ENCODE measurements around the gene UNC13A. TPM values are rescaled to one million over a fixed set of nuclear protein-coding genes. Genes with fewer than 3 reads are reported as not detected.
"Not testable (repeated sequence)": the region's sequence is repeated elsewhere in the genome, so short reads cannot be mapped to it uniquely, and the experiment has no call there.

The UNC13A gene
- polyA plus RNA-seq, 3 donors: 0.10 to 0.28 (median 0.16) TPM

DNA sequence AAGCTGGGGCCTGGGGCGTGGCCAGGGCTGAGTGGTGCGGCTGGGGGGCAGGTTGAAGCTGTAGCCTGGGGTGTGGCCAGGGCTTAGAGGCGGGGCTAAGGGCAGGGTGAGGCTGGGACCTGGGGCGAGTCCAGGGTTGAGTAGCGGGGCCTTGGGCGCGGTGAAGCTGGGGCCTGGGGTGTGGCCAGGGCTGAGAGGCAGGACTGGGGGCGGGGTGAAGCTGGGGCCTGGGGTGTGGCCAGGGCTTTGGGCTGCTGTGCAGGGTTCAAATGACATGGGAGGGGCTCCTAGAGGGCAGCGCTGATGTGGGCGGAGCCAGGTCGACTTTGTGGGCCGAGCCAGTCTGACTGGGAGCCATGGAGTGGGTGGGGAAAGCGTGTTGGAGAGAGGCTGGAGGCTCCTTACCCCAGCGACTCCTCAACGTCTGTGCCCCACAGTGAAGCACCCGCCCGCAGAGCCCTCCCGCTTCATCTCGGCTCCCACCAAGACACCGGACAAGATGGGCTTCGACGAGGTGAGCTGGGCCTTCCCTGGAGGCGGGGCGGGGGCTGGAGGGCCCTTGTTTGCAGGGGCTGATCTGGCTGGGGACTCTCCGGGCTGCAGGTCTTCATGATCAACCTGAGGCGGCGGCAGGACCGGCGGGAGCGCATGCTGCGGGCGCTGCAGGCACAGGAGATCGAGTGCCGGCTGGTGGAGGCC lies 111.2 kb downstream of the UNC13A start:
- DNase-seq (ENCODE audit: low read depth in 3 of 3, low spot score in 2 of 3): no peak

DNA sequence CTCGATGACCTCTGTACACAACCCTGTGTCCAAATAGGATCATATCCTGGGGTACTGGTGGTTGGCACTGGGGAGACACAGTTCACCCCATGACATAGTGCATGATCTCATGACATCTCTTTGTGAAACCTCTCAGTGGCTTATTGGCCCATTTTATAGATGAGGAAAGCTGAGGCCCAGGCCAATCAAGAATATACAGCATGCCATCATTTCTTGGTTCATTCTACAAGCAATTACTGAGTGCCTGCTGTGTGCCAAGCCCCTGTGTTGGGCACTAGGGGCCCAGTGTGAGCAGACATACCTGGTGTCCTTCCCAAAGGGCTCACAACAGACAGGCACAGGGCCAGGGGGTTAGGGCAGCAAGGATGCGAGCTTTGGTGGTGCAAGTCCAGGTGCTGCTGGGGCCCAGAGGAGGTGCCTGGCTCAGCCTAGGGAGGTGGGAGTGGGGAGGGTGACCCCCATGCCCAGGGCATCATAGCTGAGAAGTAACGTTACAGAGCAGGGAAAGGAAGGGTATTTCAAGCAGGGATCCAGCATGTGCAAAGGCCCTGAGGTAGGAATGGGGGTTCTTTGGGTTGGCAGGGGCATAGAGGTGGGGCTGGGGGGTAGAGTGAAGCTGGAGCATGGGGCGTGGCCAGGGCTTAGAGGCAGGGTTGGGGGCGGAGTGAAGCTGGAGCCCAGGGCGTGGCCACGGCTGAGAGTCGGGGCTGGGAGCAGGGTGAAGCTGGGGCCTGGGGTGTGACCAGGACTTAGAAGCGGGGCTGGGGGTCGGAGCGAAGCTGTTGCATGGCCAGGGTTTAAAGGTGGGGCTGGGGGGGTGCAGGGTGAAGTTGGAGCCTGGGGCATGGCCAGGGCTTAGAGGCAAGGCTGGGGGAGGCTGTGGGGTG lies 112.0 kb downstream of the UNC13A start:
- DNase-seq (ENCODE audit: low read depth in 3 of 3, low spot score in 2 of 3): no peak

DNA sequence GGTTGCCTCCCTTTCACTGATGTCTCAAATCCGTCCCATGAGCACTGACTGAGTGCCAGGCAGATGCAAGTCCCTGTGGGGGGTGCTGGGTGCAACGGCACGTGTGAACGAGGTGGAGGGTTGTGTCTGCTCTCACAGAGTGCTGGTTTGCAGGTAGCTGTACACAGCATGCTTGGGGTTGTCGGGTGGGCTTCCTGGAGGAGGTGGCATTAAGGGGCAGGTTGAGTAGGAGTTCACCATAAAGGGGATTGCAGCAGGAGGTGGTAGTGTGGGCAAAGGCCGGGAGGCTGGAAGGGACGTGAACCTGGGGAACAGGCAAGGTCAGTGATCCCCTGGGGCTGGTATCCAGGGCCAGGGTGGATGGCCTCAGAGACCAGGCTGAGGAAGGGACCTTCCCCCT lies 115.5 kb downstream of the UNC13A start:
- no peak for DNase-seq (ENCODE audit: low read depth in 3 of 3, low spot score in 2 of 3)

DNA sequence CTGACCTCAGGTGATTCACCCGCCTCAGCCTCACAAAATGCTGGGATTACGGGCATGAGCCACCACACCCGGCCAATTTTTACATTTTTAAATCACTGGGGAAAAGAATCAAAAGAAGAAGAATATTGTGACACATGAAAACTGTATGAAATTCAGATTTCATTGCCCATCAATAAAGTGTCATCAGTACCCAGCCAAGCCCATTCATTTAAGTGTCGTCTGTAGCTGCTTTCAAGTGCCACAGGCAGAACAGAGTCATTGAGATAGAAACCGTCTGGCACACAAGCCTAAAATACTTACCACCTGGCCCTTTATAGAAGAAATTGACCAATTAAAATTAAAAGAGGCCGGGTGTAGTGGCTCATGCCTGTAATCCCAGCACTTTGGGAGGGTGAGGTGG lies 117.4 kb downstream of the UNC13A start:
- no peak for DNase-seq (ENCODE audit: low read depth in 3 of 3, low spot score in 2 of 3)

DNA sequence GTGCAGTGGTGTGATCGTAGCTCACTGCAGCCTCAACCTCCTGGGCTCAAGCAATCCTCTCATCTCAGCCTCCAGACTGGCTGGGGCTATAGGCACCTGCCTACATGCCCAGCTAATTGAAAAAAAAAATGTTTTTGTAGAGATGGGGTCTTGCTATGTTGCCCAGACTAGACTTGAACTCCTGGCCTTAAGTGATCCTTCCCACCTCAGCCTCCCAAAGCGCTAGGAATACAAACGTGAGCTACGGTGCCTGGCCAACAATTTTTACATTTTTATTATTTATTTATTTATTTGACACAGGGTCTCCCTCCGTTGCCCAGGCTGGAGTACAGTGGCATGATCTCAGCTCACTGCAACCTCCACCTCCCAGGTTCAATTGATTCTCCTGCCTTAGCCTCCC lies 117.9 kb downstream of the UNC13A start:
- DNase-seq (ENCODE audit: low read depth in 3 of 3, low spot score in 2 of 3): not testable (repeated sequence)

DNA sequence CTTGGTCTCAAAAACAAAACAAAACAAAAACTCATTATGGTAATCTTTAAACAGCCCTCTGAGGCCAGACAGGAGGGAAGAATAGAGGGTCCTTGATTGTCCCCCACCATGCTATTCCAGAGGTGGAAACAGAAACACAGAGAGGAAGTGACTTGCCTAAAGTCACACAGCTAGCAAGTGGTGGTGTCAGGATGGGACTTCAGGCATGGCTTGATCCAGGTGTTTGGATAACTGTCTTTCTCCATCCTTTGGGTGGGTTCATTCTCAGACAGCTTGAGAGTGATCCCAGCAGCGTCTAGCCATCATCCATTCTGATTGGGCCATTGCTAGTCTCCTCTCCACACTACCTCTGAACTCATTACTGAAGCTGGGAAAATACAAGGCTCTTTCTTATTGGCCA lies 120.2 kb downstream of the UNC13A start:
- no peak for DNase-seq (ENCODE audit: low read depth in 3 of 3, low spot score in 2 of 3)

DNA sequence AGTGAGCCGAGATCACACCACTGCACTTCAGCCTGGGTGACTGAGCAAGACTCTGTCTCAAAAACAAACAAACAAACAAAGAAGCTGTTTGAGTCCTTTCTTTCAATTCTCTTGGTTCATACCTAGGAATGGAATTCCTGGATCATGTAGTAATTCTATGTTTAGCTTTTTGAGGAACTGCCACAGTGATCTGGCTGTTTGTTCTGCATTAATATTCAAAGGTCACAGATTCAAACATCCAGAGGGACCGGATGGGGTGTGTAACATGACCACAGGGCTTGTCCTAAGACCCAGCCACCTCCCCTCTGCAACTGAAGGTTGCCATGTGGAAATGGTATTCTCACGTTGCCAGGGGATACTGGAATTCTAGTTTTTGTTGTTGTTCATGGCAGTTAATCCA lies 122.5 kb downstream of the UNC13A start:
- DNase-seq (ENCODE audit: low read depth in 3 of 3, low spot score in 2 of 3): no peak

DNA sequence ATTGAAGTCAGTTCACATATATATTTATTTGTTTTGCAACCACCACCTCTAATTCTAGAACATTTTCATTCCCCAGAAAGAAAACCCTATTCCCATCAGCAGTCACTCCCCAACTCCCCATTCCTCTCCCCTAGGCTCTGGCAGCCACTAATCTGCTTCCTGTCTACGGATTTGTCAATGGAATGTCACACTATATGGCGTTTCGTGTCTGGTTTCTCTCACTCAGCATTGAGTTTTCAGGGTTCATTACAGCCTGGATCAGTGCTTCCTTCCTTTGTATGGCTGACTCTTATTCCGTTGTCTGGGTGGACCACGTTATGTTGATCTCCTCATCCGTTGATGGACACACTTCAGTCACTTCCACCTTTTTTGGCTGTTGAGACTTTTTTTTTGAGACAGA lies 123.4 kb downstream of the UNC13A start:
- no peak for DNase-seq (ENCODE audit: low read depth in 3 of 3, low spot score in 2 of 3)

DNA sequence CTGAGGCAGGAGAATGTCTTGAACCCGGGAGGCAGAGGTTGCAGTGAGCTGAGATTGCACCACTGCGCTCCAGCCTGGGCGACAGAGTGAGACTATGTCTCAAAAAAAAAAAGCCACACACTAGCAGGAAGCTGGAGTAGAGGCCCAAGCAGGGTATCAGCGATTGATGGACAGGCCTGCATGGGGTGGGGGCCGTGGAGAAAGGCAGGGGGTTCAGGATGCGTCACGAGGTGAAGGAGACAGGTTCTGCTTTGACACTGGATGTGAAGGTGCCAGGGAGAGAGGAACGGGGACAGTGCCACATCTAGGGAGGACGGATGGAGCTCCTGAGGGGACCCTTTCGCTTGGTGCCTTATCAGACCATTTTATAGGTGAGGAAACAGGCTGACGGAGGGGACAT lies 125.6 kb downstream of the UNC13A start:
- DNase-seq (ENCODE audit: low read depth in 3 of 3, low spot score in 2 of 3): no peak

DNA sequence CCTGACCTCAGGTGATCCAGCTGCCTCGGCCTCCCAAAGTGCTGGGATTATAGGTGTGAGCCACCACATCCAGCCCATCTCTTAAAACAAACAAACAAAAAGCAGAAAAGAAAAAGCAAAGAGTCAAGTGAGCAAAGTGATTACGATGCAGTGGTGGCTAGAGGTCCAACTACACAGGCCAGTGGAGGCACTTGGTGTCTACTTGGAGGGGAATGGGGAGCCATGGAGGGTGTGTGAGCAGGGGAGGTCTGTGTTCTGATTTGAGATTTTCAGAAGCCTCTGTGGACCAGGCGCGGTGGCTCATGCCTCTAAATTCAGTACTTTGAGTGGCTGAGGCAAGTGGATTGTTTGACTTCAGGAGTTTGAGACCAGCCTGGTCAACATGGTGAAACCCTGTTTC lies 126.1 kb downstream of the UNC13A start:
- no peak for DNase-seq (ENCODE audit: low read depth in 3 of 3, low spot score in 2 of 3)

DNA sequence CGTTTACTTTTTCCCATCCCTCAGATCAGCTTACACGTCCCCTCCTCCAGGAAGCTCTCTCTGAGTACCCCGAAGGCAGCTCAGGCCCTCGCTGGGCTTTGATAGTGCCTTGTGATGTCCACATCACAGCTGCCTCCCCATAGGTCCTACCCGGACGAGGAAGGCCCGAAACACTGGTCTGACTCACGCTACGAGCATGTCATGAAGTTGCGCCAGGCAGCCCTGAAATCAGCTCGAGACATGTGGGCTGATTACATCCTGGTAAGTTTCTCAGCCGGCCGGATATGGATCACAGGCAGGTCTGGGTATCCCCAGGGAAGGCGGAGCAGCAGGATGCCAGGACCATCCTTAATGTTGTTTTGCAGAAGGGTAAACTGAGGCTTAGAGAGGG lies 128.0 kb downstream of the UNC13A start:
- DNase-seq (ENCODE audit: low read depth in 3 of 3, low spot score in 2 of 3): no peak

DNA sequence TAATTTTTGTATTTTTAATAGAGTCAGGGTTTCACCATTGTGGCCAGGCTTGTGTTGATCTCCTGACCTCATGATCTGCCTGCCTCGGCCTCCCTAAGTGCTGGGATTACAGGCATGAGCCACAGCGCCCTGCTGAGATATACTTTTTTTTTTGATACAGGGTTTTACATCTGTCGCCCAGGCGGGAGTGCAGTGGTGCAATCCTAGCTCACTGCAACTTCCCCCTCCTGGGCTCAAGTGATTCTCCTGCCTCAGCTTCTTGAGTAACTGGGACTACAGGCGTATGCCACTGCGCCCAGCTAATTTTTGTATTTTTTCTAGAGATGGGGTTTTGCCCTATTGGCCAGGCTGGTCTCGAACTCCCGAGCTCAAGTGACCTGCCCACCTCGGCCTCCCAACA lies 130.7 kb downstream of the UNC13A start:
- DNase-seq (ENCODE audit: low read depth in 3 of 3, low spot score in 2 of 3): no peak

DNA sequence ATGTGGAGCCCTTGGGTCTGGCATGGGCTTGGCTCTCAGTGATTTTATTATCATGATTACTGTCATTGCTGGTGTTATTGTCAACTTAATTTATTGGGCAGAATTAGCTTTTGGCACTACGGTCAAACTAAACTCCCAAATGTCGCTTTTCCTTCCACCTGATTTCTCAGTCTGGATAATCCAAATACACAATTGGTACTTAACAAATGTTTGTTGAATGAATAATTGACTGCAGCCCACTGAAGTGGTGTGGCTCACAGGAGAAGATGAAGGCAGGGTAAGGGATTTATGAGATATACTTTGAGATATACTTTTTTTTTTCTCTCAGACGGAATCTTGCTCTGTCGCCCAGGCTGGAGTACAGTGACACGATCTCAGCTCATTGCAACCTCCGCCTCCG lies 131.2 kb downstream of the UNC13A start:
- DNase-seq (ENCODE audit: low read depth in 3 of 3, low spot score in 2 of 3): no peak

DNA sequence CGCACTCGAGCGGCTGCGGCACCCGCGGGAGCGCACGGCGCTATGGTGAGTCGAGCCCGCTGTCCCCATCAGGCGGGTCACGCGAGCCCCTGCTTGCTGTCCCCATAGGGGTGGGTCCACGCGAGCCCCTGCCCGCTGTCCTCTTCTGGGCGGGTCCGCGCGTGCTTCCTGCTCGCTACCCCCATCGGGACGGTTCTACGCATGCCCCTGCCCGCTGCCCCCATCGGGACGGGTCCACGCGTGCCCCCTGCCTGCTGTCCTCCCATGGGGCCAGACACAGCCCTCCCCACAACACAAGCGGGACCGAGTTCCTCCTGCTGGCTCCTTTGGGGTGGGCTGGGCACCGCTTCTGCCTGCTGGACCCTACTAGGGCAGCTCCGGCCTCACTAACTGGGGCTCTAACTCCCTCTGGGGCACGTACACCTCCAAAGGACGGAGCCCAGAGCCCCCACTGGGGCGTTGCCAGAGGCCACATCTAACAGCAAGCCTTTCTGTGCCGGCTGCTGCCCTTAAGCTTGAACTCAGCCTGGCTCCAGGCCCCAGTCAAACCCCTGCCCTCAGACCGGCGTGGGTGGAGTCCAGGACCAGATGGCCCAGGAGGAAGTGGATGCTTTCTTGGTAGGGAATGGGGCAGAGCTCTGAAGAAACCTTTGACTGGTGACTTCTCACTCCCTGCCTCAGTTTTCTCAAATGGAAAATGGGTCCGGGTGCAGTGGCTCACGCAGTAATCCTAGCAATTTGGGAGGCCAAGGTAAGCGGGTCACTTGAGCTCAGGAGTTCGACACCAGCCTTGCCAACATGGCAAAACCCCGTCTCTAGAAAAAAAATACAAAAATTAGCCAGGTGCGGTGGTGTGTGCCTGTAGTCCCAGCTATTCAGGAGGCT lies 132.0 kb downstream of the UNC13A start:
- no peak for DNase-seq (ENCODE audit: low read depth in 3 of 3, low spot score in 2 of 3)

DNA sequence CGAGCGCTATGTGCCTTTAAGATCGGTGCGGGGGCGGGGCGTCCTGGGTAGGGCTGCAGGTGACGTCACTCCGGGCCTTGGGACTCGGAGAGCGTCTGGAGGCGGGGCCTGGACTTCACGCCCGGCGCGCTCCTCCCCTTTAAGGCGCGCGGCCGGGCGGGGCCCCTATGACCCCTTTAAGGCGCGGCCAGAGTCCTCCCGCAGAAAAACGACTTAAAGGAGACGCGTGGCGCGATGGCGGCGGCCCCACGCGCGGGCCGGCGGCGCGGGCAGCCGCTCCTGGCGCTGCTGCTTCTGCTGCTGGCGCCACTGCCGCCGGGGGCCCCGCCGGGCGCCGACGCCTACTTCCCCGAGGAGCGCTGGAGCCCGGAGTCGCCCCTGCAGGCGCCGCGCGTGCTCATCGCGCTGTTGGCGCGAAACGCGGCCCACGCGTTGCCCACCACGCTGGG lies 132.7 kb downstream of the UNC13A start, which contains the start of gene COLGALT1:
TSS of gene COLGALT1 (plus strand) at position 170 of the 449 bp plus-strand sequence. CDS start at position 235, 65 bp downstream.
- peak; percentile 89 to 95 (median 94) for DNase-seq (ENCODE audit: low read depth in 3 of 3, low spot score in 2 of 3)

DNA sequence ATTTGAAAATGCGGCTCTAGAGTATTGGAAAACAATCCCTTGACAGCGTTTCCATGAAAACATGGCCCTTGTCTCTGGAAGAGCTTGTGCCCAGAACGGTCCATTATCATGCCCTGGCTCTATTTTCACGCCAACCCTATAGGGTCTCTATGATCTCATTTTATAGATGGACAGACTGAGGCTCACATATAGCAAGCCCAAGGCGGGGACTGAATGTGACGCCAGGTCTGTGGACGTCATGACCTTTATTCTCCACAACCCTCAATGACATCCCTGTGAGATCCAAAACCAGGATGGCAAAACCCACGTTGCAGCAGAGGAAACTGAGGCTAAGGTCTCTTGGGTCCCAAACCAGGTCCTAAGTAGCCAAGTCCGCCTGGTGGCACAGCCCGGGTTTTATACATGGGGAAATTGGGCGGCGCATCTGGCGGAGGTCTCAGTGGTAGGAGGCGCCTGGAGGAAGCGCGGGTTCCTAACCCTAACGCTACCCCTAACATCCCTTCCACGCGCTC lies 133.1 kb downstream of the UNC13A start:
- DNase-seq (ENCODE audit: low read depth in 3 of 3, low spot score in 2 of 3): no peak

DNA sequence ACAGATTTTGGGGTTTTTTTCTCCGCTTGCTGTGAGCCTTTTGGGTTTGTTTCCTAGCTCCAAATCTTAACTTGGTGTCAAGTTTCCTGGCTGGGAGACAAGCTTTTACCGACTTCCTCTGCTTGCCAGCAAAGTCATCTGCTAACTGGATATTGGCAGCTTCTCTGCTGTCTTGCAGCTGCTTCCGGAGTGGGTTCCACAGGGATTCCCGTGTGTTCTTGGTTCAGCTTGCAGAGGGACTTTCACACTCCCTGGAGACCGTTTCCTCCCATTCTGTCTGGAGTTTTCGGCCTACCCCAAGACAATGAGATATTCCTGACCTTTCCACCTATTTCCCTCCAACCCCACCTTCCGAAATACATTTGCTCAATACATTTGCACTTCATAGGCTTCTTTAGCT lies 134.9 kb downstream of the UNC13A start:
- no peak for DNase-seq (ENCODE audit: low read depth in 3 of 3, low spot score in 2 of 3)

DNA sequence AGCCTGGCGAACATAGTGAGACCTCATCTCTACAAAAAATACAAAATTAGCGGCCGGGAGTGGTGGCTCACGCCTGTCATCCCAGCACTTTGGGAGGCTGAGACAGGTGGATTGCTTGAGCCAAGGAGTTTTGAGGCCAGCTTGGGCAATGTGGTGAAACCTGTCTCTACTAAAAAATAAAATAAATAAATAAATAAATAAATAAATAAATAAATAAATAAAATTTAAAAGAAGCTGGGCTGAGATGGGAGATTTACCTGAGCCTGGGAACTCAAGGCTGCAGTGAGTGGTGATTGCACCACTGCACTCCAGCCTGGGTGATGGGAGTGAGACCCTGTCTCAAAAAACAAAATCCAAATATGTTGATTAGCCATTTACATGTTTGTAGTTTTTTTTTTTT lies 135.4 kb downstream of the UNC13A start:
- not testable (repeated sequence) for DNase-seq (ENCODE audit: low read depth in 3 of 3, low spot score in 2 of 3)
